Adrenal gland (tissue), 5 donors: ENCODE data around the gene MEGF11.

Experiments
- CTCF ChIP-seq, 6 experiments: fragments of 450-650 bp in 4 of 6; fragments of 200-600 bp in 2 of 6; sonication (generic) in 1 of 6; IDR thresholded peaks; 1 replicate in 5 of 6; 2 replicates in 1 of 6; pipeline versions ENCODE4 v1.5.1 to v1.8.0; 2016 to 2021; ENCODE audit warnings: antibody characterized with exemption in 6 of 6, mild to moderate bottlenecking in 2 of 6, moderate library complexity in 1 of 6
- POLR2A ChIP-seq, 2 donors: fragments of 450-650 bp; IDR thresholded peaks; one replicate each; pipeline ENCODE4 v1.6.1; 2017; ENCODE audit warnings: antibody characterized with exemption in 2 of 2, mild to moderate bottlenecking in 2 of 2, moderate library complexity in 1 of 2
- donor health status: DM: no; HTN: no; CAD: no.

DNA sequence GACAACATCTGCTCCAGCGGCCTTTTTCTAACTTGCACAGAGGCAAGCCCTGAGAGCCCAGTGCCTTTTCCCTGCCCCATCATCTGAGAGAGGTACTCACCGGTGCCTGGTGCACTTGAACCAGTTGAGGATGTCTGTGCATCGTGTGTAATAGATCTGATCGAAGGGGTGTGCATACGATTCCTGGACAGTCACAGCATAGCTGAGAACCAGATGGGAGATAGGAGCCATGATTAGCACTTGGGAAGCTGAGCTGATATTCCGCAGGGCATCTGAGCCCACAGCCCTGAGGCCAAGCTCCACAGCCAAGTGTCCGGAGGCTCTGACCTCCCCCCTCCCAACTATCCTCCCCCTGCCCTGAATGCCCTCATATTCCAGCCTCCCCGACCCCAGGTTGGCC lies 129.8 kb downstream of the MEGF11 start:
- TF ChIP-seq CTCF (IDR thresholded peaks at IDR 0.05) (no peak), POLR2A (IDR thresholded peaks at IDR 0.05) (no peak)
